ENCODE data around the gene TRAIP.

Gene TRAIP

GRCh38 chr3:49882166-49882565 is 25.8 kb upstream of the TRAIP start:
- Histone ChIP-seq H3K27ac (no peak overlapping the region), H3K36me3 (ENCODE audit: control insufficient read depth, insufficient read depth, low read length) (no peaks in the 10 kb centered on the region), H3K27me3 (ENCODE audit: control insufficient read depth, insufficient read depth, low read length) (no peaks in the 10 kb centered on the region), H3K79me2 (no peaks in the 10 kb centered on the region), H3K4me1 (no peaks in the 10 kb centered on the region), H2AFZ (no peak overlapping the region), H3K9ac (no peak overlapping the region), H3K4me2 (ENCODE audit: low read length) (no peak overlapping the region), H3K4me3 (ENCODE audit: low read depth, low read length) (no peak overlapping the region), H3K9me3 (ENCODE audit: control insufficient read depth, low read length) (no peaks in the 10 kb centered on the region)
- TF ChIP-seq CTCF (IDR thresholded peaks at IDR 0.05), result no peak

DNA sequence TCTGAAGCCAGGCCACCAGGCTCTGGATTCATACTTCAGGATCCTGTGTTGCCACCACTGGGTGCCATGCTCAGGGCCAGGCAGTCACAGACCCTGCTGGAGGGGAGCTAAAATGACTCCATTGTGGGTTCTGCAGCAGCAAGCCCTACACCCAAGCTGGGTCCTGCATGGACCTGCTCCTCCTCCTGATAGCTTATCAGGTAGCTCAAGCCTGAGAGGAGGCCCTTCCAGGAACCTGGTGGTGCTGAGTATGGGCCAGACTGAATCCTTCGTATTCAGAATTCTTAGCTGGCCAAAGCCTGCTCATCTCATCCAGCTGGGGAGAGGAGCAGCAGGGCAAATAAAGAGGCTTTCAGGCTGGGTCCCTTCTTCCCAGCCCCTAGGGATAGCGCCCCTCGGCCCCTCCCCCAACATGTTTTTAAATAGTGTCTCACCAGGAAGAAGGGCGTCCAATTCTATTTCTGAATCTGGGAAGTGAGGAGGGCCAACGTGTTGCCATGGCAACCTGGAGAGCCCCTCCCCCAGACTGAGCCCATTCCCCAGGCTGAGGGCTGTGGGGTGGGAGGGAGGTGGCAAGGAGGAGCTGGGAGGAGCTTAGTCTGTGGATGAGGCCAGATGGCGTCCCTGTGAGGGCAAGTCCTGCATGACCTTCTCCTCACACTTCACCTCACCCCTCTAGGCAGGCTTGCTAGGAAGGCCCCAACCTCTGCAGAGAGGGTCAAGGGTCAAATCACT is 24.4 kb upstream of the TRAIP start:
- no peak for TF ChIP-seq CTCF (IDR thresholded peaks at IDR 0.05)
- no peak overlapping the region for H3K9ac ChIP-seq

GRCh38 chr3:49879721-49880120 is 23.4 kb upstream of the TRAIP start:
- no peak overlapping the region for H3K4me3 ChIP-seq (ENCODE audit: low read depth, low read length)
- H3K27me3 ChIP-seq (ENCODE audit: control insufficient read depth, insufficient read depth, low read length), result no peaks in the 10 kb centered on the region
- no peak overlapping the region for H3K9ac ChIP-seq
- no peaks in the 10 kb centered on the region for H3K4me1 ChIP-seq
- H2AFZ ChIP-seq, result no peak overlapping the region
- no peak overlapping the region for H3K27ac ChIP-seq
- H3K4me2 ChIP-seq (ENCODE audit: low read length), result no peak overlapping the region
- H3K9me3 ChIP-seq (ENCODE audit: control insufficient read depth, low read length), result no peaks in the 10 kb centered on the region
- H3K36me3 ChIP-seq (ENCODE audit: control insufficient read depth, insufficient read depth, low read length), result no peaks in the 10 kb centered on the region
- H3K79me2 ChIP-seq, result no peaks in the 10 kb centered on the region
- no peak for TF ChIP-seq CTCF (IDR thresholded peaks at IDR 0.05)

More for the DNA sequence above, 24.4 kb upstream of the TRAIP start:
- Histone ChIP-seq H3K27me3 (ENCODE audit: control insufficient read depth, insufficient read depth, low read length) (no peaks in the 10 kb centered on the region), H3K4me2 (ENCODE audit: low read length) (no peak overlapping the region), H3K36me3 (ENCODE audit: control insufficient read depth, insufficient read depth, low read length) (no peaks in the 10 kb centered on the region), H3K27ac (no peak overlapping the region), H3K79me2 (no peaks in the 10 kb centered on the region), H3K9me3 (ENCODE audit: control insufficient read depth, low read length) (no peaks in the 10 kb centered on the region), H3K4me3 (ENCODE audit: low read depth, low read length) (no peak overlapping the region), H3K4me1 (no peaks in the 10 kb centered on the region), H2AFZ (no peak overlapping the region)

- Histone ChIP-seq H3K79me2 (no peaks in the 10 kb centered on the region), H3K27me3 (ENCODE audit: control insufficient read depth, insufficient read depth, low read length) (no peaks in the 10 kb centered on the region), H3K27ac (no peak overlapping the region), H3K9me3 (ENCODE audit: control insufficient read depth, low read length) (no peaks in the 10 kb centered on the region), H3K9ac (no peak overlapping the region), H2AFZ (no peak overlapping the region), H3K4me1 (no peaks in the 10 kb centered on the region), H3K4me3 (ENCODE audit: low read depth, low read length) (no peak overlapping the region), H3K36me3 (ENCODE audit: control insufficient read depth, insufficient read depth, low read length) (no peaks in the 10 kb centered on the region), H3K4me2 (ENCODE audit: low read length) (no peak overlapping the region)
- TF ChIP-seq CTCF (IDR thresholded peaks at IDR 0.05), result no peak
Observed at GRCh38 chr3:49878686-49879085, 22.3 kb upstream of the TRAIP start.

GRCh38 chr3:49877716-49878115 is 21.4 kb upstream of the TRAIP start:
- Histone ChIP-seq H3K4me2 (ENCODE audit: low read length) (no peak overlapping the region), H3K27ac (no peak overlapping the region), H3K27me3 (ENCODE audit: control insufficient read depth, insufficient read depth, low read length) (no peaks in the 10 kb centered on the region), H3K4me3 (ENCODE audit: low read depth, low read length) (no peak overlapping the region), H3K9me3 (ENCODE audit: control insufficient read depth, low read length) (no peaks in the 10 kb centered on the region), H3K9ac (no peak overlapping the region), H3K36me3 (ENCODE audit: control insufficient read depth, insufficient read depth, low read length) (no peaks in the 10 kb centered on the region), H2AFZ (no peak overlapping the region), H3K4me1 (no peaks in the 10 kb centered on the region), H3K79me2 (no peaks in the 10 kb centered on the region)
- TF ChIP-seq CTCF (IDR thresholded peaks at IDR 0.05), result no peak

Data from parathyroid adenoma (tissue), 2 donors.